Posterior cingulate gyrus (tissue), 11 donors: ENCODE data around the gene KDM4C.
A peak's percentile ranks its signal among the peaks of the same experiment; 100 is the strongest.

ENCODE experiments used
- DNase-seq, 10 donors: peaks; one replicate each; pipeline versions ENCODE4 v3.0.0 to v3.0.0-alpha.2; 2020 to 2021; ENCODE audit warnings: mixed read lengths in 3 of 10
- intact Hi-C: fragments of 100-400 bp; cut with DNase I; formaldehyde crosslinking; loops from one replicate; pipeline ENCODE4 v1.15.1; 2023

Gene KDM4C

GRCh38 chr9:6896562-6896961 is 138.8 kb downstream of the KDM4C start:
- intact Hi-C loops, result no loop called here
- no peak for DNase-seq

GRCh38 chr9:6897207-6897822 is 139.5 kb downstream of the KDM4C start:
- intact Hi-C loops, result no loop called here

GRCh38 chr9:6897898-6898302 is 140.1 kb downstream of the KDM4C start:
- no peak for DNase-seq
- intact Hi-C loops, result no loop called here

More at GRCh38 chr9:6897207-6897822, 139.5 kb downstream of the KDM4C start:
- DNase-seq, result no peak

GRCh38 chr9:6899274-6899673 is 141.5 kb downstream of the KDM4C start:
- DNase-seq, result no peak
- intact Hi-C loops, result no loop called here

GRCh38 chr9:6900440-6900883 is 142.7 kb downstream of the KDM4C start:
- intact Hi-C loops, result no loop called here
- no peak for DNase-seq

GRCh38 chr9:6901180-6901579 is 143.4 kb downstream of the KDM4C start:
- intact Hi-C loops, result no loop called here
- peak in 1 of 10 donors; percentile 55 for DNase-seq

GRCh38 chr9:6902423-6902822 is 144.7 kb downstream of the KDM4C start:
- intact Hi-C loops, result no loop called here
- DNase-seq, result no peak

- DNase-seq, result no peak
- intact Hi-C loops, result no loop called here
These were observed 146.6 kb downstream of the KDM4C start for GRCh38 chr9:6904371-6904770.

GRCh38 chr9:6905850-6906375 is 148.1 kb downstream of the KDM4C start:
- no peak for DNase-seq
- intact Hi-C loops, result no loop called here

GRCh38 chr9:6907772-6908381 is 150.1 kb downstream of the KDM4C start:
- intact Hi-C loops, result no loop called here
- DNase-seq, result peak in 1 of 10 donors; percentile 26

- DNase-seq, result no peak
- intact Hi-C loops, result no loop called here
These were observed 151.4 kb downstream of the KDM4C start for GRCh38 chr9:6909181-6909580.

- intact Hi-C loops, result no loop called here
- no peak for DNase-seq
These were observed 152.3 kb downstream of the KDM4C start for GRCh38 chr9:6910032-6910431.

- intact Hi-C loops, result no loop called here
- DNase-seq, result no peak
These were observed 152.7 kb downstream of the KDM4C start for GRCh38 chr9:6910497-6910896.

GRCh38 chr9:6911901-6912638 is 154.3 kb downstream of the KDM4C start:
- peak in 1 of 10 donors; percentile 32 for DNase-seq

GRCh38 chr9:6915635-6916034 is 157.9 kb downstream of the KDM4C start:
- DNase-seq, result no peak
- intact Hi-C loops, result no loop called here

More at GRCh38 chr9:6911901-6912638, 154.3 kb downstream of the KDM4C start:
- intact Hi-C loops, result no loop called here

GRCh38 chr9:6917162-6917561 is 159.4 kb downstream of the KDM4C start:
- DNase-seq, result no peak
- intact Hi-C loops, result no loop called here

- intact Hi-C loops, result no loop called here
- no peak for DNase-seq
These were observed 162.3 kb downstream of the KDM4C start for GRCh38 chr9:6920041-6920440.

GRCh38 chr9:6921315-6921714 is 163.5 kb downstream of the KDM4C start:
- intact Hi-C loops, result no loop called here
- DNase-seq, result no peak

- intact Hi-C loops, result no loop called here
- no peak for DNase-seq
These were observed 164.4 kb downstream of the KDM4C start for GRCh38 chr9:6922124-6922676.

- intact Hi-C loops, result no loop called here
- no peak for DNase-seq
These were observed 164.9 kb downstream of the KDM4C start for GRCh38 chr9:6922680-6923079.

GRCh38 chr9:6923086-6923485 is 165.3 kb downstream of the KDM4C start:
- no peak for DNase-seq
- intact Hi-C loops, result no loop called here
